Iris pigment epithelial cell (primary cell): ENCODE measurements around the gene GAB2.
"Not testable (repeated sequence)": the region's sequence is repeated elsewhere in the genome, so short reads cannot be mapped to it uniquely, and the experiment has no call there.

Experiments used
- DNase-seq: peaks from one replicate; pipeline ENCODE4 v3.0.0-alpha.2; 2011; ENCODE audit warnings: low read depth

The GAB2 gene

DNA sequence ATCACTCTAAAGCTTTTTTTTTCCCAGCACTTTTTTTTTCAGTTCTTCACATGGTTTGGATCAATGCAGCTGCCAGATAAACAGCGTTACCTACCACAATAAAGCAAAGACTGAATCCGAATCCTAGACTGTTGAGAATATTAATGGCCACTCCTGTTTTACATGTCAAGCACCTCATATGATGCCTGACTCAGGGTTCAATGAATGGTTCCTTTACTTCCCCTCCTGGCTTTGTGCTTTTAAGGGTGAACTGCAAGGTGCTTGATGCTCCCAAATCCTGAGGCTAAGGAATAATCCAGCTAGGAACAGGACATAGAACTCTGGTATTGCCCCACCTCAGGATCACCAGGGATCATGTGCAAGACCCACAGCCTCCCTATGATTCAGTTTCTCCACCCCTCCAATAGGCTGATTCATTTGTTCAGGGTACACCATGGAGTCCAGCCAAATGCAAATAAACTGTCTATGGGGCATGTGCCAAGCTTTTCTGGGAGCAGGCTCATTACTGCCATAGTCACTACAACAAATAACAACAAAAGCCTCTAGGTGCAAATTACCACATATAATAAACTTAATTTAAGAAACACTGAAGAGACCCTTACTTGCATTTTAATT, 104.3 kb downstream of the GAB2 start:
- peak; percentile 86 for DNase-seq

- DNase-seq, result no peak
Observed at GRCh38 chr11:78312712-78313111, 104.9 kb downstream of the GAB2 start.

- no peak for DNase-seq
Observed at GRCh38 chr11:78311702-78312371, 105.8 kb downstream of the GAB2 start.

GRCh38 chr11:78310500-78310909, 107.1 kb downstream of the GAB2 start:
- peak; percentile 43 for DNase-seq

DNA sequence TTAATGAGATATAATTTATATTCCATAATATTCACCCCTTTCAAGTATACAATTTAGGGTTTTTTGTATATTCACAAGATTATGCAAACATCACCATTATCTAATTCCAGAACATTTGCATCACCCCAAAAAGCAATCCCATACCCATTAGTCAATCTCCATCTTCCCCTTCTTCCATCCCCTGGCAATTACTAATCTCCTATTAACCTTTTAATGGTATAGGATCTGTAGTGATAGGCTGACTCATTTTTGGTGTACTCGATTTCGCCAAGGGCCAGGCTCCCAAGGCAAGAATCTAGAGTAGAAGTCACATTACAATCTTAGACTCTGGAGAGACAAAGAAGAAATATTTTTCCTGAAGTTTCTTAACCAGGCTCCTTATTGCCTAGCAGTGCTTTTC, 113.4 kb downstream of the GAB2 start:
- DNase-seq, result no peak

DNA sequence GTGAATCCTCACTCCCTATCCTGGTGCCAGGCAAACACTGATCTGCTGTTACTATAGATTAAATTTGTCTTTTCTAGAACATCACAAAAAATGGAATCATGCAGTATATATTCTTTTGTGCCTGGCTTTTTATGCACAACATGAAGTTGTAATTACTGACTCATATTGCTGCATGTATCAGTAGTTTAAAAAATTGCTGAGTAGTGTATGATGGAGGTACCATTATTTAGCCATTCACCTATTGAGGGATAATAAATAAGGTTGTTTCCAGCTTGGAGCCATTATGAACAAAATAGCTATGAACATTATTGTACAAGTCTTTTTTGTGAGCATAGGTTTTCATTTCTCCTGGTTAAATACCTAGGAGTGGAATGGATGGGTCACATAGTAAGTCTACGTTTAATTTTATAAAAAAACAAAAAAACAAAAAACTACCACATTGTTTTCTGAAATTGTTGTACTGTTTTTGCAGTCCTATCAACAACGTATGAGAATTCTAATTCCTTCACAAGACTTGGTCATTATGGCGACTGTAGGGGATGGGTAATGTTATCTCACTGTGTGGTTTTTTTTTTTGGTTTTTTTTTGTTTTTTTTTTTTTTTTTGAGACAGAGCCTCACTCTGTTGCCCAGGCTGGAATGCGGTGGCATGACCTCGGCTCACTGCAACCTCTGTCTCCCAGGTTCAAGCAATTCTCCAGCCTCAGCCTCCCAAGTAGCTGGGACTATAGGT, 117.3 kb downstream of the GAB2 start:
- no peak for DNase-seq

DNA sequence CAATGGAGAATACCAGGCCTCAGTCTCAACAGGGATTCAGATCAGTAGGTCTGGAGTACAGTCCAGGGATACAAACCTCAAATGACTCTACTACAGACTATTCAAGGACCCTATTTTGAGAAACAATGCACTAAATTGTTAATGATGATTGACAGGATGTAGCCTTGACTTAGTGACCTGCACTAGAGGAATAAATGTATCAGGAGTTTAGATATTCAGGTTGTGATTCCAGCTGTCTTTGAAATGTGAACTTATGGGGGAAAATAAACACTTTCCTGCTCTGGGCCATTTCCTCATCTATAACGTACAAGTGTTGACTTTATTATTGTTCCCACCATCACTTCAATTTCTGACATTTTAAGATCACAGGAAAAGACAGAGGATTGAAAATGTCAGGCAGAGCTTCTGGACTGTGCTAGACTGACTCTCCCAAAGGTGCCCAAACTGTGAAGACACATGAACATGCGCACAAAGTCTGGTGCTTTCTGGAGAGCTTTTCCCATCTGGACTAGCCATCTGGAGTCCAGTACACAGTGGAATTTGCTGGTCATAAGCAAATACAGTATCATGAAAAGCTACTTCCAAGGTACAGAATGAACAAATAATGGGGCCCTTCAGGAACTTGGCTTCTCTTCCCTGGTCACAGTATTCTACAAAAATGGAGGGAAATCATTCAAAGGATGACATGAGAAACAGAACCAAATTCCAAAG, 118.5 kb downstream of the GAB2 start:
- DNase-seq, result no peak

- no peak for DNase-seq
Observed at GRCh38 chr11:78298291-78298771, 119.3 kb downstream of the GAB2 start.

- DNase-seq, result peak; percentile 20
Observed at GRCh38 chr11:78295991-78296930, 121.4 kb downstream of the GAB2 start.

DNA sequence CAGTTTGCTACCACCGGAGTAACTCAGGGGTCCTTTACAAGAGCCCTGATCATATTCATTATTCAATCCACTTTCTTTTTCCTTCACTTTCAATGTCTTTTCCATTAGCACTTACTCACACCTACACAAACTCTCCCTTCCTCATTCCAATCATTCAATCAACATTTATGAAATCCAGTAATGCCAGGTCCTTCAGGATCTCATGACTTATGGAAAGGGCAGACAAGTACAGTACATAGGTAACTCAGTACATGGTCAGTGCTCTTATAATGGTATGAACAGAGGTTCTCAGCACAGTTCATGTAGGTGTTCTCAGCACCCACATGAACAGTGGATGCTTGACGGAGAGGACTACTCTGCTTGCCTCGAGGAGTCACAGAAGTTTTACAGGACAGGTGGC, 122.3 kb downstream of the GAB2 start:
- DNase-seq, result no peak

GRCh38 chr11:78294100-78294499, 123.5 kb downstream of the GAB2 start:
- DNase-seq, result not testable (repeated sequence)

GRCh38 chr11:78293536-78293935, 124.1 kb downstream of the GAB2 start:
- DNase-seq, result no peak

DNA sequence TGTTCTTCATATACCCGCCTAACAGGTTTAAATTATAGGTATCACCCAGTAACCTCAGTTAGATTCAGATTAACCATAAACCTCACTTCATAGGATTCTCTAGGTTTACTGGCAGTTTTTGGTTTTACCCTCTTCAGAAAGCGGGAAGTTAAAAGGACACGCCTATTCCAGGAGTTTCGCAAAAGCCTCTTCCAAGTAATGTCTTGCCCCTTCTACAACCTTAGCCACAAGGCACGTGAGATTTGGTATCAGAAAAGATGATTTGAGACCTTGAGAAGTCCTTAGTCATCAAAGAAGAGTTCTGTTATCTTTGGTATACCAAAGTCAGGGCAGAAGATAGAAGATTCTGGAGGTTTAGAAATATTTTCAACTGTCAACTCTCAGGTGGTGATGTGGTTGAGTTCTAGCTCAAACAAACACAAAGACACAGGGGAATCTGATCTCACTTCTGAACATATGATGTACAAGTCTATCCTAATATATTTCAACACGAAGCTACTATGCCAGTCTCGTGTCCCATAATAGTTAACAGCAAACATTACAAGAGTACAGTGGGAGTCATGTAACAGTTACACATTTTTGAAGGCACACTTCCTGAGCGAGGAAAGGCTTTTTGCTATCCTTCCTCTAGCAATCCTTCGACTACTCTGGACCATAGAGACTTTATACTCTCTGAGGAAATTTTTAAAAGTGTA, 125.4 kb downstream of the GAB2 start:
- no peak for DNase-seq

GRCh38 chr11:78291503-78292108, 126.0 kb downstream of the GAB2 start:
- DNase-seq, result no peak

DNA sequence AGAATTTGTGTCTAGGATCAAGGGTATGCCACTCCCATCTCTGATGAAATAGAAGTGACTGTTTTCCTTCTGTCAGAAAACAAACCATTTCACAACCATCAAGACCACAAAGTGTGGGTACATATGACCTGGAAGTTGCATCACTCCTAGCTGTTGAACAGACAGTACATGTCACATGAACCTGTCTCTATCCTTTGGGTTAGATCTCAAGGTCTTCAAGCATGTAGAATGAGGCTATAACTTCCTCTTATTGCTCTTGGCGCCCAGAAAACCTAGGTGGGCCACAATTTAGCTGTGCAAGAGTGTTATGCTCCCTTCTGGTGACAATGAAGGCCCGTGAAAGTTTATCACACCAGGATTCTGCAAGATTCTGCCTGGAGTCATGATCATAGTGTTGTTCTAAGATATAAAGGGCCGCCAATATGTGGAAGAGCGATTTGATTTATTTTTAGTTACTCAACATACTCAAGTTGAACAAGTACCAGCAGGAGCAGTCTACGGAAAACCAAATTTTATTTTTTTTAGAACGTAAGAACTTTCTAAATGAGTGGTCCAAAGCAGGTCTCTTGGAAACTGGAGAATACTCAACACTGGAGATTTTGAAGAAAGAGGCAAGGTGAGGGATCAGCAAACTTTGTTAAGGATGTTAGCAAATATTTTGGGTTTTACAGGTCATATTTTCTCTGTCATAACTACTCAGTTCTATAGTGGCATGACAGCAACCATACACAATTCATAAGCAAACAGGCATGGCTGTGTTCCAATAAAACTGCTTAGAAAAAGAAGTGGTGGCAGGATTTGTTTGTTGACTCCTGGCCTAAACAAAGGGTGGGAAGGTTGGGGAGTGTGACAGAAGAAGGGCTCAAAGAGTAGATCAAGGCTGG, 127.1 kb downstream of the GAB2 start:
- peak; percentile 97 for DNase-seq

- no peak for DNase-seq
Observed at GRCh38 chr11:78289552-78290292, 127.9 kb downstream of the GAB2 start.

DNA sequence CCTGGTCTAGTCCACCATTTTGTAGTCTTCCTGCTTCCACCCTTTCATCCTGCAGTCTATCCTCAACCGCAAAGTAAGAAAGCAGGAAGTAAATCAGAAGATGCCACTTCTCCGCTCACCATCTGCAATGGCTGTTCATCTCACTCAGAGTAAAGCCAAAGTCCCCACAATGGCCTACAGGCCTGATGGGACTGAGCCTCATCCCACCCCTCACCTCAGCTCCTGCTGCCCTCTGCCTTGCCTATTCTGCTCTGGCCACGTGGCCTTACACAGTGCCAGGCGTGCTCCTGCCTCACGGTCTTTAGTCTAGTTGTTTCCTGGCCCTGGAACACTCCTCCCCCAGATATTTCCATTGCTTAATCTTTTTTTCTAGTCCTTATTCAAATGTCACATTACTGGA, 133.4 kb downstream of the GAB2 start:
- DNase-seq, result no peak

DNA sequence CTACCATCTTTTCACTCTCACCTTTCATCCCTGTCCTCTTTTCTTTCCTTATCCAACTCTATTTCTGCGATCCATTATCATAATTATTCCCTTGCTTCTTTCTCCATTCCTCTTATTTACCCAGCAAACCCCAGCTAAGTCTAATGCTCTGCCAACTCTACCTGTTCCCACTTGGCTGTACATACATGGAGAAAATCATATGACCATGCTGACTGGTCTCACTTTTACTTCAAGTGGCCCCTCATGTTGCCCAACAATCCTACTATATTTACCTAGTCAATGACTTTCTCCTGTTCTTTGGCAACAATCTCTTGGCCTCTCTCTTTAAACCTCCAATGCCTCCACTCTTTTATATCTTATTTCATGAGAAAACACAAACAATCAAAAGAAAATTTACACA, 134.8 kb downstream of the GAB2 start:
- no peak for DNase-seq

- DNase-seq, result peak; percentile 11
Observed at GRCh38 chr11:78281511-78281910, 136.1 kb downstream of the GAB2 start.
